Left ventricle myocardium superior (tissue), 1 donor: Measurements from ENCODE around the gene FAM53A. TPM values are rescaled to one million over a fixed set of nuclear protein-coding genes. Genes with fewer than 3 reads are reported as not detected.
"Not testable (repeated sequence)": the region's sequence is repeated elsewhere in the genome, so short reads cannot be mapped to it uniquely, and the experiment has no call there.

Experiments used
- ATAC-seq: fragments of 200-7000 bp; cut with Tn5 transposase; one replicate; pipeline ENCODE4 v1.9.1; 2020; ENCODE audit warnings: mild to moderate bottlenecking, moderate library complexity
- DNase-seq: peaks from one replicate; pipeline ENCODE4 v3.0.0-alpha.2; 2020
- intact Hi-C: fragments of 100-400 bp; cut with micrococcal nuclease; formaldehyde crosslinking; loops from one replicate; pipeline ENCODE4 v1.11.0; 2022
- total RNA-seq: library from RNA; stranded (reverse); fragmentation: NEBNext Ultra II Directional; extraction: Animal tissue kit (Norgen Biotek cat#: 25700); gene quantifications from one replicate; pipeline ENCODE4 v1.2.1, GENCODE V29; 2021
- donor health status: DM: no; HTN: yes; CAD: no; lungs with severe emphysema.

Gene FAM53A
- total RNA-seq, 1 donor from 2014 or later, result 1.3 TPM

GRCh38 chr4:1691737-1692373, 7.7 kb upstream of the FAM53A start:
- intact Hi-C loops, result no loop called here

DNA sequence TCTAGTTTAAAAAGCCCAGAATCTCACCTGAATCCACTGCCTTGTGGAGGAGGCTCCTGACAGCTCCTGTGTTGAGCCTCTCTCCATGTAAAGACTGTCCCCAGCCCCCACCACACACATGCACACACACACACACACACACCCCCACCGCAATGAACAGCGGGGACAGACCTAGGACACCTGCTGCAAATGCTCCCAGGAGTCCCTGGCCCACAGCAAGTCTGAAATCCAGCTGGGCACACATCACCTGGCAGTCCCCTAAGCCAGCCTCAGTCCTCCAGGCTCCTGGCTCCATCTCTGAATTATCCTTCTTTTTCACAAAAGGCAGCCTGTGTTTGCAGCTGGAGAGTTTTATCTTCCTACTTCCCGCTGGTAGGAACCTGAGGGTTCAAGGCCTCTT, 6.6 kb upstream of the FAM53A start:
- intact Hi-C loops, result no loop called here
- DNase-seq (no peak), ATAC-seq (no peak)

More at GRCh38 chr4:1691737-1692373, 7.7 kb upstream of the FAM53A start:
- DNase-seq (no peak), ATAC-seq (no peak)

DNA sequence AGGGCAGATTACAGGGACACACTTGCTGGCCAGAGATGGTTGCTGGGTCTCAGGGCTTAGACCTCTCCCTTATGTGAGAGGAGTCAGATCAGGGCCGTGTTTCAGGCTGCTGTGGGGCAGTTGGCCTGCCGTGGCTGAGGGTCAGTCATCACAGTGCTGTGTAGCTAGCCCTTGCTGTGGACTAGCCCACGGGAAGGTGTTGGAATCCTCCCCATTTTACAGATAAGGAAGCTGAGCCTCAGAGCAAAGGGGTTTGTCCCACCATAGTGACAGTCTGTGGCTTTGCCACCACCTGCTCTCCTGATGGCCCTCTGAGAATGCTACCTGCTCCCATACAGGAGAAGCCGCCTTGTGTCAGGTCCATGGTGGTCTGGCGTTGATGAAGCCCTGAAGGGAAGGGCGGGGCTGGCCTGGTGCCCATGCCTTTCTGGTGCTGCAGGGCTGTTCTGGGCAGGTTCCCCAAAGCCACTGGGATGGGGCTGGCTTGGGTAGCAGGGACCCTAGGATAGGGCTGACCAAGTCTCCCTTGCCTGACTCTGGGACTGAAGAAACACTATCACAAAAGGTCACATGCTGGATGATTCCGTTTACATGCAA, 2.4 kb upstream of the FAM53A start:
- DNase-seq, result no peak
- no peak for ATAC-seq
- intact Hi-C loops, result no loop called here

- DNase-seq (no peak), ATAC-seq (no peak)
- intact Hi-C loops, result no loop called here
Observed at GRCh38 chr4:1685235-1686150, 1.4 kb upstream of the FAM53A start.

GRCh38 chr4:1684506-1685234, 557 bp upstream of the FAM53A start:
- intact Hi-C loops, result no loop called here
- DNase-seq (no peak), ATAC-seq (peak; percentile 4)

DNA sequence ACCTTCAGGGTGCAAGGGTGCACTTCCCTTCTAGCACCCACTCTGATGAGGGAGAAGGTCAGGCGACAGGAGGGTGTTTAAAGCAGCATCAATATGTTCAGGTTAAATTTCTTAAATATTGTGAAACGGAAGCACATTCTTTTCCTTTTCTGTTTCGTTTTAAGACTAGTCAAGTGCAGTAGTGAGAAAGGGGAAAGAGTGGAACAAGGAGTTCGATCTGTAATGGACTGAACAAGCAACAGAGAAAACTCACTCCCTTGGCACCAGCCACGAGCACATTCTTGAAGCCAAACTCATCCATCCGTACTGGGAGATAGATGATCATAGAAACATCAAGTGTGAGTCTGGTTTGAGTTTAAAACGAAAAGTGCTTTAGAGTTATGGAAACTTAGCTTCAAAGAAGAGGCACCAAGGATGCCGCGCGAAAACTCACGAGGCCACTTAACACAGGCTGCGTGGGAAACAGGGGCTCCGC, 815 bp downstream of the FAM53A start:
- intact Hi-C loops, result no loop called here
- DNase-seq, result no peak
- ATAC-seq, result peak; percentile 2

GRCh38 chr4:1682860-1683259, 1.3 kb downstream of the FAM53A start:
- no peak for DNase-seq
- intact Hi-C loops, result no loop called here
- no peak for ATAC-seq

- no peak for ATAC-seq
- intact Hi-C loops, result no loop called here
- DNase-seq, result no peak
Observed at GRCh38 chr4:1678244-1678643, 5.9 kb downstream of the FAM53A start.

DNA sequence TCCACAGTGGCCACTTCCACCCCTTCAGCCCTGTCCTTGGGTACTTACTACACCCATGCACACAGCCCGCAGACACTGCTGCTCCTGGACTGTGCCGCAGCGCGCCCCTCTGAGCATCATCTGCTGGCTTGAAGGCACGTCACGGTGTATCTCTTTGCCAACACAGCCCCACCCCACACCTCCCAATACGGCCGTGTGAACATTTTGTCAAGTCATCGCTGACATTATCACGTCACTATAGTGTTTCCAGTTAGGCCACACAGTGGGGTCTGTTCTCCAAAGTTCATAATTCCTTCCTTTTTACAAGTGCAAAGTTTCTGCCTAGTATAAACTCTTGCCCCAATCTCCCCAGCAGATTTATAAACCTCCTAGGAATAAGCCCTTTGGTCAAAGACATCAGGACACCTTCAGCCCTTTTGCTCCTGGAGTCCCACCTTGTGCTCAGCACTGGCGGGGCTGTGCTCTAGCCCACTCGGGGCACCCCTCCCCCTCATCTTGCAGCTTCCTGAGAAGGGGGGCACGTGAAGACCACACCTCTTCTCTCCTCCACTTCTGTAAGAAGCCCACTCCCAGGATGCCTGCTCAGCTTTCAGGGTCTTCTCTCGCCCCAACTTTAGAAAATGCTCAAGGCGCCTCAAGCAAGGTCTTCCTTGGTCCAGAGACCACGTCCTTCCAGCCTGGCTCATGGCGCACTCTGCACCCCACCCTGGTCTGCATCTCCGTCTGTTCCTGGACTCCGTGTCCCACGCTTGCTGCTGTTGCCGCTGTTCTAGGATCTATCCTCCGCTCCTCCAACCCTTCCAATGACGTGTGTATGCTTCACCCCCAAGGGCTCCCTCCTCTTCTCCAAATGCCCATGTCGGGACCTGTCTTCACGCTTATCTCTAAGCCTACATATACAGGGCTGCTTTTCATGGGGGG, 7.2 kb downstream of the FAM53A start:
- DNase-seq (no peak), ATAC-seq (no peak)
- intact Hi-C loops, result no loop called here

GRCh38 chr4:1675802-1676137, 8.3 kb downstream of the FAM53A start:
- intact Hi-C loops, result no loop called here
- ATAC-seq (no peak), DNase-seq (no peak)

- intact Hi-C loops, result no loop called here
- ATAC-seq (no peak), DNase-seq (no peak)
Observed at GRCh38 chr4:1675136-1675801, 8.8 kb downstream of the FAM53A start.

- intact Hi-C loops, result no loop called here
- DNase-seq (no peak), ATAC-seq (no peak)
Observed at GRCh38 chr4:1674682-1675081, 9.4 kb downstream of the FAM53A start.

- intact Hi-C loops, result no loop called here
- DNase-seq (no peak), ATAC-seq (no peak)
Observed at GRCh38 chr4:1673671-1674070, 10.4 kb downstream of the FAM53A start.

GRCh38 chr4:1671011-1671410, 13.1 kb downstream of the FAM53A start:
- DNase-seq, intact Hi-C loops, ATAC-seq: not testable (repeated sequence)

- intact Hi-C loops, result no loop called here
- DNase-seq (no peak), ATAC-seq (no peak)
Observed at GRCh38 chr4:1670279-1670678, 13.8 kb downstream of the FAM53A start.

GRCh38 chr4:1669850-1670249, 14.3 kb downstream of the FAM53A start:
- DNase-seq (no peak), ATAC-seq (no peak)

GRCh38 chr4:1669270-1669669, 14.8 kb downstream of the FAM53A start:
- ATAC-seq, result no peak
- intact Hi-C loops, result no loop called here
- DNase-seq, result no peak

More at GRCh38 chr4:1669850-1670249, 14.3 kb downstream of the FAM53A start:
- intact Hi-C loops, result no loop called here

GRCh38 chr4:1668488-1668840, 15.6 kb downstream of the FAM53A start:
- intact Hi-C loops, result no loop called here
- ATAC-seq, result no peak
- no peak for DNase-seq
